CD4-positive, alpha-beta T cell treated with Interleukin-15 for 1 hour (primary cell): Measurements from ENCODE around the gene SH3GL1.
"Not testable (repeated sequence)": the region's sequence is repeated elsewhere in the genome, so short reads cannot be mapped to it uniquely, and the experiment has no call there.

Source experiments
- DNase-seq: peaks from one replicate; pipeline ENCODE4 v3.0.0-alpha.2; 2020

Gene SH3GL1

DNA sequence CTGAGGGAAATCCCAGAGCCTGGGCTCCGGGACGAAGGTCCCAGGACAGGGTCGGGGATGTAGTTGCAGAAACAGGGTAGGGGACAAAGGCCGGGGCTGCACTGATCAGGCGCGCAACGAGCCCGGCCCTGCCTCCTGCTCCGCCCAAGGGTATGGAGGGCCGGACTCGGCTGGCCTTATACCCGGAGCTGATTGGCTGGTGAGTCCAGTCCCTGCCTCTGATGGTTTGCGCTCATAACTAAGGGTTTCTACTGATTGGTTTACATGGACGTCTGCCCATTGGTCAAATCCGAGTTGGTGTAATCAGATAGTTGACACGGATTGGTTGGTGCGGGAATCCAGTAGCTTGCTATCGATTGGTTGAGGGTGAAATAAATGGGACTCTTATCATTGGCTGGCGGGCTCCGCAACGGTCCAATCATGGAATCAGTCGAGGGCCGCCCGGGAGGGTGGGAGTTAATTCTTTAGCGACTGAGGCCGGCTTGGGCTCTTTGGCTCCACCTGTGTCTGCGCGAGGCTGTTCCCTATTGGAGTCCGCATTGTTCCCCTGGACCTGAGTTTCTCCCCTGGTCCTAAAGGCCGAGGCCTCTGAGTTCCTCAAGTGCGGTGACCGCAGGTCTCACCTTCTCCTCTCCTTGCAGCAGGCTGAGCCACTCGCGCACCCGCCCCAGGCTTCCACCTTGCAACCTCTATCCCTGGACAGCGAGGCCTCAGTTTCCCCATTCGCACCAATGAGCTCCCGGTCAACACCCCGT lies 57.6 kb downstream of the SH3GL1 start:
- DNase-seq, result peak; percentile 98

- DNase-seq, result no peak
These were observed 58.1 kb downstream of the SH3GL1 start for GRCh38 chr19:4342314-4342614.

DNA sequence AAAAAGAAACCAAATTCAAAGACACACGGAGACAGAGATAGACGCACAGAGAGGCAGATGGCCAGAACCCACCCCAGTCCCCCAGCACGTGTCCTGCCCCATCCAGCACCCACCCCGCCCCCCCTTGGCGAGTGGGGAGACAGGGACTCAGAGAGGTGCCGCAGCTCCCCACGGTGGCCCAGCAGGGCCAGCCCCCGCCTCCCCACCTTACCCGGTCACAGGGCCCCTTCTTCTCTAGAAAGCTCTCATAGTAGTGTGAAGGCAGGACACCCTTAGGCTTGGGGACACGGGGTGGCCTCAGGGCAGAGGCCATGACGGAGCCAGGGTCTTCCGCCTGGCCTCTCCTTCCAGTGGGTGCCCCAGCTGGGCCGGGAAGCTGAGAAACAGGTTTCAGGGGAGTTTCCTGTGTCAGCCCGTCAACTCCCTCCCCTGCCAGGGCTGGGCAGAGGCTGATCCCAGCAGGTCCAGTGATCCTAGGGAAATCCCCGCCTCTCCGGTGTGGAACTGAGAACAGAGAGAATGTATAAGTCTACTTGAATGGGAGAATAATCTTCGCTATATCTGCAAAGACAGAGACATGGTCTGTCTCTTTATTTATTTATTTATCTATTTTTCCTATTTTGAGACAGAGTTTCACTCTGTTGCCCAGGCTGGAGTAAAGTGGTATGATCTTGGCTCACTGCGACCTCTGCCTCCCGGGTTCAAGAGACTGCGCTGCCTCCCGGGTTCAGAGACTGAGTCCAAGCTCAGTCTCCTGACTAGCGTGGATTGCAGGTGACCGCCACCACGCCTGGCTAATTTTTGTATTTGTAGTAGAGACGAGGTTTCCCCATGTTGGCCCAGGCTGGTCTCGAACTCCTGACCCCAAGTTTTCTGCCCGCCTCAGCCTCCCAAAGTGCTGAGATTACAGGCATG lies 61.6 kb downstream of the SH3GL1 start, which contains the start of gene STAP2:
TSS of gene STAP2 (minus strand) at position 387 of the 915 bp plus-strand sequence. CDS start at position 313, 74 bp downstream.
- peak; percentile 24 for DNase-seq

- DNase-seq, result no peak
These were observed 62.4 kb downstream of the SH3GL1 start for GRCh38 chr19:4337906-4338440.

GRCh38 chr19:4334929-4335570 lies 65.3 kb downstream of the SH3GL1 start:
- DNase-seq, result no peak

GRCh38 chr19:4329858-4330257 lies 70.5 kb downstream of the SH3GL1 start:
- DNase-seq, result no peak

DNA sequence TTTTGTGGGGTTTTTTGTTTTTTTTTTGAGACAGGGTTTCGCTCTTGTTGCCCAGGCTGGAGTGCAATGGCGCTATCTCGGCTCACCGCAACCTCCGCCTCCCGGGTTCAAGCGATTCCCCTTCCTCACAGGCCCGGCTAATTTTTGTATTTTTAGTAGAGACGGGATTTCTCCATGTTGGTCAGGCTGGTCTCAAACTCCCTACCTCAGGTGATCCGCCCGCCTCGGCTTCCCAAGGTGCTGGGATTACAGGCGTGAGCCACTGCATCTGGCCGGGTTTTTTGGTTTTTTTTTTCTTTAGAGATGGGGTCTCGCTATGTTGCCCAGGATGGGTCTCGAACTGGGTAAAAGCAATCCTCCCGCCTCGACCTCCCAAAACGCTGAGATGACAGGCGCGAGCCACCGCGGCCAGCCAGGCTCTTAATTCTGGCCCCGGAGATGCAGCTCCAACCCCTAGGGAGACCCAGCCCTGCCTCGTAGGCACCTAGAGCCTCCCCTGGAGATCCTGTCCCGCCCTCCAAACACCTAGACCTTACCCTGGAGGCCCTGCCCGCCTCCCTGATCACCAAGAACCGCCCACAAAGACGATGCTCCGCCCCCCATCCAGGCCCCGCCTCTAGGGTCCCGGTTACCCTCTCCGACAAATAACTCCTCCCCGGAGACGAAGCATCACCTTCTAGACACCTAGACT lies 71.2 kb downstream of the SH3GL1 start:
- not testable (repeated sequence) for DNase-seq

DNA sequence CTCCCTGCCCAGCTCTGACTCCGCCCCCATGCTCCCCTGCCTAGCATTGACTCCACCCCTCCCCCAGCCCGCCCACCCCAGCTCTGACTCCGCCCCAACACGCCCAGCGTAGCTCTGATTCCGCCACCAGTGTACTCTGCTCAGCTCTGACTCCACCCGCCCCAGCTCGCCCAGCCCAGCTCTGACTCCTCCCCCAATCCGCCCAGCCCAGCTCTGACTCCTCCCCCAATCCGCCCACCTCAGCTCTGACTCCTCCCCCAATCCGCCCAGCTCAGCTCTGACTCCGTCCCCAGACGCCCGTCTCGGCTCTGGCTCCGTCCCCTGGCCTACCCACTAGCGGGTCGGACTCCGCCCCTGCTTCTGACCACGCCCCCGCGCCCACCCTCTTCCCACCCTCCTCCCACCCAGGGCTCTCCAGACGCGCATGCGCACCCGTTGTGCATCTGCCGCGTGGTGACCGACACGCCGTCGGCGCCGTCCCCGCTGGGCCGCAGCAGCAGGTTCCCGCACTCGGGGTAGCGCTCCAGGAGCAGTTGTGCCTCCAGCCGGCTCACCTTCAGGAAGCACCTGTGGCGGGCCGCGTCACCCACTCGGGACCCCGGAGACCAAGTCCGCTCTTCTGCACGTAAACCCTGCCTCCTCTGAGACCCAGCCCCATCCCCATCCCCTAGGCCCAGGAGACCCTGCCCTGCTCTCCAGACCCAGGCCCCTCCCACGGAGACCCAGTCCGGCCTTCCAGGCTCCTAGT lies 71.9 kb downstream of the SH3GL1 start:
- peak; percentile 96 for DNase-seq

DNA sequence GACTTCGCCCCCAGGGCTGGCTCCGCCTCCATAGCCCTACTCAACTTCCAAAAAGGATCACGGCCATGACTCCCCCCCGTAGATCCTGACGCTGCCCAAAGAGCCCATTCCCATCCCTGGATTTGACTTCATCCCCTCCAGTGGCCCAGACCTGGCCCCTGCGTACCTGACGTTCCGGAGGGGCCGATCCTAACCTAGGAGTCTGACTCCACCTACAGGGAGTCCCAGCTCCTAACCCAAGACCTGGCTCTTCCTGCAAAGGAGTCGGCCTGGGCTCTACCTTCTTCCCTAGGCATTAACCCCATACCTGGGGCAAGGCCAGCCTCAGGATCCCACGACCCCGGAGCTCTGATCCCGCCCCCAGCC lies 72.5 kb downstream of the SH3GL1 start:
- DNase-seq, result no peak

DNA sequence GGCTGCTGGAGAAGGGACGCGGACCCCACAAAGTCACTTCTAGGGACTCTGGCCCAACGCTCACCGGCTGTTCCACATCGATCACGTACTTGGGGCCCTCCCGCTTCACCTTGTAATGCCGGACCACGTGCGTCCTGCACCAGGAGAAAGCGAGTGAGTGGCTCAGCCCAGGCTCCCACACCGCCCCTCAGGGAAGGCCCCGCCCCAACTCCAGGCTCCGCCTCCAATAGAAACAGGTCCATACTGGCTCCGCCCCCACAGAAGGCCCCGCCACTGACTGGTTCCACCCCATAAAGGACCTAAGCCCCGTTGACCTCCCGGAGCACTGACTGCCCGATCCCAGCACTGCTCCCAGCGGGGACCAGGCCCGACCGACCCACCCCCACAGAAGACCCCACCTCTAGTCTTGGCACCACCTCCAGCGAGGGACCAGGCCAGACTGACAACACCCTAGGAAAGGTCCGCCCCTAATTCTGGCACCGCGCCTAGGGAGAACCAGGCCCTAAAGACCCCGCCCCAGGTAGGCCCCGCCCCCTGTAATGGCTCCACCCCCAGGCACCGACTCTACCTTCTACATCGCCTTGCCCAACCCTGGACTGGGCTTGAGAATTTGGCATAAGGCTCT lies 73.0 kb downstream of the SH3GL1 start:
- DNase-seq, result peak; percentile 76

- DNase-seq, result peak; percentile 23
These were observed 73.5 kb downstream of the SH3GL1 start for GRCh38 chr19:4326837-4327251.

DNA sequence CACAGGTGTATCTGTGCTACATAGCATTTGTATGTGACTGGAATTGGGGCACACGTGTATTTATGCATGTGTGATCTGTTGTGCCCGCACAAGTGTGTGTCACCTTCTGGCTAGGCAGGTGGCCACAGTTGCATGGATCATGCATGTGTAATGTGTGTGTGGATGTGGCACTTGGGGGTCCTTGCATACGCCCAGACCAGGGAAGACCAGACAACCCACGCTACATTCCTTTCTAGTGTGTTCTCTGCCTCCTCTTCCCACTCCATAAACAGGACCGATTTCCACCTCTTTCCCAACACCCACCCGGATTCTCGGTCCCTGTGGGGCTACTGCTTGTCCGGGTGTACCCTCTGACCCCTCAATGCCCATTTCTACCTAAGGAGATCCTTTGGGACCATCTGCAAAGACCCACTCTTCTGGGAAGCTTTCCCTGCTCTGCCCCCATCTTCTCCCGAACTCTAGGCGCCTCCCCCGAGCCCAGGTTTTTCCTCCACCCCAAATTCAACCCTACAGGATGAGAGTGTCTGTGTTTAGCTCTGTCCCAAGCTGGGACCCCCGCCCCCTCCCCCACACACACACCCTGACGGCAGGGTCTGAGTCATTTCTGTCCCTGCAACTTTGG lies 74.0 kb downstream of the SH3GL1 start:
- no peak for DNase-seq

DNA sequence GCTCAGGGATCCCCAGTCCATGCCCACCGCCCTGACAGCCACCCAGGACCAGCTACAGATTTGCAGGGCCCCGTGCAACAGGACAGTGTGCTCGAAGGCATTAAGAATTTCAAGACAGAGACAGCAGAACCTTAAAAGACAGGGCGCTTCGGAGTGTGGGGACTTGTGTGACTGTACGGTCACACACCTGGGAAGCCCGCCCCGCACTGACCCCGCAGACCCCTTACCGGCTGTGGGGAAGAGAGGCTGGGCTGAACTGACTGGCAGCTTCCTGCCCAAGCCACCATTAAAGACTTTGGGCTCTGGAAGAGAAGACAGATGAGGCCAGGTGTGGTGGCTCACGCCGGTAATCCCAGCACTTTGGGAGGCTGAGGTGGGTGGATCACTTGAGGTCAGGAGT lies 76.1 kb downstream of the SH3GL1 start:
- DNase-seq, result no peak

DNA sequence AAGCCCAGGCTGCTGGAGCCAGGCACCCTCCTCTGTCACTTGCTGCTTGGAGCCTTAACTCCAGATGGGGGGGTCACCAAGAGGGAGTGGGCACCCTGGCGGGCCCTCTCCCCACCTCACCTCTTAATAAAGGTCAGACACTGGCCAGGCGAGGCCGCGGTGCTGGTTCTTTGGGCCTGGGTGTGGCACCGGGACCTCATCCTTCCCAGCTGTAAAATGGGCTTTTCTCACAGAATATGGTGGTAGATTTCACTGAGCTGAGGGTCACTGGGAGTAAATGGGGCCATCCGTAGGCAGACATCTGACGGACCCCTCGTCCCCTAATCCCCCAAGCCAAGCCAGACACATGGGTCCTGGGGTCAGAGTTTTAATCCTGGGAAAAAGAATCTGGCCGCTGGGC lies 76.7 kb downstream of the SH3GL1 start:
- DNase-seq, result no peak

- no peak for DNase-seq
These were observed 77.2 kb downstream of the SH3GL1 start for GRCh38 chr19:4322942-4323665.

GRCh38 chr19:4320419-4320818 lies 79.9 kb downstream of the SH3GL1 start:
- DNase-seq, result no peak

GRCh38 chr19:4319067-4319718 lies 81.2 kb downstream of the SH3GL1 start:
- DNase-seq, result no peak

DNA sequence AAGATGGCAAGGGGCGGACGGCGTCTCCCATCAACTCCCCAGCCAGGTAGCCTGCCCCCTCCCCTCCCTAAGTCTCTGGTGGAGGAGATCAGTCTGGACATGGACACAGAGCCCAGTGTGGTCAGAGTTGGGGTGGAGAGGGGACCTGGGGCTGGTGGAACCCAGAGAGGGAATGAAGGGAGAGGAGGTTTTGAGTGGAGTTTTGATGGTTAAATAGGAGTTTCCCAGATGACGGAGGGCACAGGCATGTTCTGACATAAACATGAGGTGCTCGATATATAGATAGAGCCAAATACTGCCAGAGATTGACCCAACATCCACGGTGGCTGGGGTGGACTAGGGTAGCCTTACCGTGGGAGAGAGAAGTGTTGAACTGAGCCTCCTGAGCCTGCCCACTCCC lies 81.9 kb downstream of the SH3GL1 start:
- DNase-seq, result no peak

- no peak for DNase-seq
These were observed 83.4 kb downstream of the SH3GL1 start for GRCh38 chr19:4316956-4317355.
